Suprapubic skin (tissue), 4 donors: Measurements from ENCODE around the gene DAGLA. TPM values are rescaled to one million over a fixed set of nuclear protein-coding genes. Genes with fewer than 3 reads are reported as not detected.

Experiments used
- DNase-seq, 2 donors: peaks; one replicate each; pipeline ENCODE4 v3.0.0-alpha.2; 2019; ENCODE audit warnings: low spot score in 2 of 2
- H3K27ac ChIP-seq: fragments of 200-600 bp; sonication (generic); one replicate; pipeline ENCODE4 v1.5.1; 2019
- H3K27me3 ChIP-seq: fragments of 200-600 bp; sonication (generic); one replicate; pipeline ENCODE4 v1.5.1; 2019
- H3K36me3 ChIP-seq: fragments of 200-600 bp; sonication (generic); one replicate; pipeline ENCODE4 v1.5.1; 2019
- H3K4me1 ChIP-seq: fragments of 200-600 bp; sonication (generic); one replicate; pipeline ENCODE4 v1.5.1; 2019
- H3K4me3 ChIP-seq: fragments of 200-600 bp; sonication (generic); one replicate; pipeline ENCODE4 v1.5.1; 2019; ENCODE audit warnings: mild to moderate bottlenecking
- H3K9me3 ChIP-seq: fragments of 200-600 bp; sonication (generic); one replicate; pipeline ENCODE4 v1.5.1; 2019
- EP300 ChIP-seq: sonication (generic); formaldehyde crosslinking; IDR thresholded peaks from one replicate; pipeline ENCODE4 v1.6.1; 2017; ENCODE audit warnings: antibody characterized with exemption
- POLR2A ChIP-seq, 2 donors: fragments of 450-650 bp; IDR thresholded peaks; one replicate each; pipeline ENCODE4 v1.6.1; 2017; ENCODE audit warnings: antibody characterized with exemption in 2 of 2, mild to moderate bottlenecking in 2 of 2, moderate library complexity in 2 of 2
- POLR2AphosphoS5 ChIP-seq, 3 donors: sonication (generic); formaldehyde crosslinking; IDR thresholded peaks; one replicate each; pipeline ENCODE4 v1.6.1; 2017; ENCODE audit warnings: antibody characterized with exemption in 3 of 3
- WGBS: methylation state at CpG from one replicate; pipeline ENCODE4 v1.1.5; 2018; 5-methylcytosine and 5-hydroxymethylcytosine counted together
- total RNA-seq, 4 donors: library from RNA; depleted of rRNA; stranded (reverse); fragments of >200 nt; gene quantifications; one replicate each; pipeline ENCODE4 v1.1.0, GENCODE V29; 2016
- TF ChIP-seq, protein P1 (sequence below), 2 donors: fragments of 200-600 bp in 1 of 2; fragments of 450-650 bp in 1 of 2; sonication (generic) in 1 of 2; IDR thresholded peaks; one replicate each; pipeline ENCODE4 v1.5.1; 2016 to 2019; ENCODE audit warnings: antibody characterized with exemption in 2 of 2, mild to moderate bottlenecking in 1 of 2, moderate library complexity in 1 of 2

The DAGLA gene
- total RNA-seq, 4 donors from 2014 or later: 0.64 to 1.2 (median 0.87) TPM

- TF ChIP-seq EP300 (no peak), POLR2A (IDR thresholded peaks at IDR 0.05) (no peak), POLR2AphosphoS5 (IDR thresholded peaks at IDR 0.05) (no peak)
- Histone ChIP-seq H3K4me3 (no peak overlapping the region), H3K36me3 (no peaks in the 10 kb centered on the region), H3K9me3 (no peaks in the 10 kb centered on the region), H3K27me3 (peaks cover 23% of the 10 kb centered on the region), H3K27ac (no peak overlapping the region), H3K4me1 (peaks cover 65% of the 10 kb centered on the region)
- DNase-seq: no peak
- 81% methylated on average over 9 of the region's 9 CpGs for WGBS
These were observed 5.4 kb downstream of the DAGLA start for GRCh38 chr11:61685617-61685967.

DNA sequence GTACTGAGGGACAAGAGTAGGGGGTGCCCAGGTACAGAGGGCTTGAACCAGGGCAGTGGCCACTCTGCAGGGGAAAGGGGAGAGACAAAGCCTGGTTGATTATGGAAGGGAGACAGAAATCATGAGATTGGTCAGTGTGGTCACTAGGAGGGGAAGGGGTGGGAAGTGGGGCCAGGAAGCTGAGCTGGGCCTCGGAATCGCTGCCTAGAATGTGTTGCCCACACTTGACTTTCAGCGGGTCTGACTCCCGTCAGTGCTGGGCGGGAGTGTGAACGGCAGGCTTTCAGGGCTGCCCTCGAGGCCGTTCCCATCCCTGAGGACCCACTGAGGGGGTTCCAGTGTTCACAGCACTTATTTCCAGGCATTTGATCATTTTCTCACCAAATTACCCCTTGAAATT, 5.9 kb downstream of the DAGLA start:
- no peak overlapping the region for H3K27ac ChIP-seq
- DNase-seq: no peak
- H3K27me3 ChIP-seq: peaks cover 23% of the 10 kb centered on the region
- no peaks in the 10 kb centered on the region for H3K9me3 ChIP-seq
- TF ChIP-seq POLR2A (IDR thresholded peaks at IDR 0.05) (no peak), POLR2AphosphoS5 (IDR thresholded peaks at IDR 0.05) (no peak), EP300 (no peak)
- TF ChIP-seq, protein P1, sequence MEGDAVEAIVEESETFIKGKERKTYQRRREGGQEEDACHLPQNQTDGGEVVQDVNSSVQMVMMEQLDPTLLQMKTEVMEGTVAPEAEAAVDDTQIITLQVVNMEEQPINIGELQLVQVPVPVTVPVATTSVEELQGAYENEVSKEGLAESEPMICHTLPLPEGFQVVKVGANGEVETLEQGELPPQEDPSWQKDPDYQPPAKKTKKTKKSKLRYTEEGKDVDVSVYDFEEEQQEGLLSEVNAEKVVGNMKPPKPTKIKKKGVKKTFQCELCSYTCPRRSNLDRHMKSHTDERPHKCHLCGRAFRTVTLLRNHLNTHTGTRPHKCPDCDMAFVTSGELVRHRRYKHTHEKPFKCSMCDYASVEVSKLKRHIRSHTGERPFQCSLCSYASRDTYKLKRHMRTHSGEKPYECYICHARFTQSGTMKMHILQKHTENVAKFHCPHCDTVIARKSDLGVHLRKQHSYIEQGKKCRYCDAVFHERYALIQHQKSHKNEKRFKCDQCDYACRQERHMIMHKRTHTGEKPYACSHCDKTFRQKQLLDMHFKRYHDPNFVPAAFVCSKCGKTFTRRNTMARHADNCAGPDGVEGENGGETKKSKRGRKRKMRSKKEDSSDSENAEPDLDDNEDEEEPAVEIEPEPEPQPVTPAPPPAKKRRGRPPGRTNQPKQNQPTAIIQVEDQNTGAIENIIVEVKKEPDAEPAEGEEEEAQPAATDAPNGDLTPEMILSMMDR (IDR thresholded peaks at IDR 0.05): no peak
- H3K4me3 ChIP-seq: no peak overlapping the region
- 86% methylated on average over 2 of the region's 8 CpGs for WGBS
- no peaks in the 10 kb centered on the region for H3K36me3 ChIP-seq
- peaks cover 60% of the 10 kb centered on the region for H3K4me1 ChIP-seq

- Histone ChIP-seq H3K27ac (no peak overlapping the region), H3K9me3 (no peaks in the 10 kb centered on the region), H3K4me3 (no peak overlapping the region), H3K4me1 (peaks cover 56% of the 10 kb centered on the region), H3K27me3 (peaks cover 21% of the 10 kb centered on the region), H3K36me3 (no peaks in the 10 kb centered on the region)
- WGBS: 83% methylated on average over 2 of the region's 8 CpGs
- TF ChIP-seq POLR2A (IDR thresholded peaks at IDR 0.05) (no peak), EP300 (no peak)
- DNase-seq: no peak
These were observed 6.3 kb downstream of the DAGLA start for GRCh38 chr11:61686469-61686868.

- peaks cover 47% of the 10 kb centered on the region for H3K4me1 ChIP-seq
- H3K4me3 ChIP-seq: no peak overlapping the region
- H3K27me3 ChIP-seq: peaks cover 17% of the 10 kb centered on the region
- no peak overlapping the region for H3K27ac ChIP-seq
- no peak for TF ChIP-seq POLR2AphosphoS5 (IDR thresholded peaks at IDR 0.05)
- TF ChIP-seq EP300: no peak
- TF ChIP-seq POLR2A (IDR thresholded peaks at IDR 0.05): no peak
- TF ChIP-seq, protein P1 (IDR thresholded peaks at IDR 0.05): no peak
- no peaks in the 10 kb centered on the region for H3K9me3 ChIP-seq
- no peaks in the 10 kb centered on the region for H3K36me3 ChIP-seq
- WGBS: 97% methylated on average over 11 of the region's 11 CpGs
- no peak for DNase-seq
These were observed 7.2 kb downstream of the DAGLA start for GRCh38 chr11:61687420-61687819.

GRCh38 chr11:61688365-61689163, 8.4 kb downstream of the DAGLA start:
- Histone ChIP-seq H3K36me3 (no peaks in the 10 kb centered on the region), H3K27me3 (peaks cover 8% of the 10 kb centered on the region), H3K4me3 (peak overlapping the region; percentile 25), H3K27ac (peak overlapping the region; percentile 75), H3K9me3 (no peaks in the 10 kb centered on the region), H3K4me1 (peaks cover 35% of the 10 kb centered on the region)
- DNase-seq: peak; percentile 86 to 89
- WGBS: 31% methylated on average over 10 of the region's 19 CpGs
- TF ChIP-seq POLR2AphosphoS5 (IDR thresholded peaks at IDR 0.05): peak in 1 of 3 donors; percentile 22
- TF ChIP-seq EP300: no peak

DNA sequence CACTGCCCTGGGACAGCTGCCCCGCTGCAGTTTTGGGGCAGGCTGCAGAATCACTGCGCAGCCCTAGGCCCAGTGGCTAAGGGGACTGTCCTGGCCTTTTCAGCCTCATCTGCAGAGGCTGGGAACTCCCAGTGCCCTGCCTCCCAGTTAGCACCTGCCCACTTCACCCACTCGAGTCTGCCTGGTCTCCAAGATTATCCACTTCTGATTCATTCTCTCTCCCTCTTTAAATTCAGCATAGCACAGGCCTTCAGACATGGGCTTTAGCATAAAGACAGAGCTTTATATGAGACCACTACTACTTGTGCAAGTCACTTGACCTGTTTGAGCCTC, 8.9 kb downstream of the DAGLA start:
- H3K36me3 ChIP-seq: no peaks in the 10 kb centered on the region
- H3K27ac ChIP-seq: no peak overlapping the region
- no peak for TF ChIP-seq EP300
- TF ChIP-seq, protein P1 (IDR thresholded peaks at IDR 0.05): no peak
- no peak for TF ChIP-seq POLR2A (IDR thresholded peaks at IDR 0.05)
- no peak for TF ChIP-seq POLR2AphosphoS5 (IDR thresholded peaks at IDR 0.05)
- WGBS: 43% methylated on average over 3 of the region's 3 CpGs
- H3K4me1 ChIP-seq: peaks cover 33% of the 10 kb centered on the region
- no peaks in the 10 kb centered on the region for H3K9me3 ChIP-seq
- peak overlapping the region; percentile 25 for H3K4me3 ChIP-seq
- DNase-seq: no peak
- peaks cover 8% of the 10 kb centered on the region for H3K27me3 ChIP-seq
